NB4 (cell line): Measurements from ENCODE around the gene MAD1L1.

Experiments used
- DNase-seq: peaks from one replicate; pipeline ENCODE4 v3.0.0; 2010; ENCODE audit warnings: low read depth
- H3K4me3 ChIP-seq: one replicate; pipeline ENCODE4 v1.5.1; 2011; ENCODE audit warnings: mild to moderate bottlenecking, low read depth, low read length, moderate library complexity
- CTCF ChIP-seq: IDR thresholded peaks from one replicate; pipeline ENCODE4 v1.5.1; 2012; ENCODE audit warnings: low read depth, low read length
- MYC ChIP-seq: IDR thresholded peaks from 2 replicates; pipeline ENCODE4 v1.6.1; 2011; ENCODE audit warnings: low read depth, low read length
- POLR2A ChIP-seq: IDR thresholded peaks from 2 replicates; pipeline ENCODE4 v1.6.1; 2011; ENCODE audit warnings: mild to moderate bottlenecking; ENCODE audit not compliant: insufficient read length; ENCODE audit errors: extremely low read depth
- TF ChIP-seq, protein P1 (sequence below): IDR thresholded peaks from 2 replicates; pipeline ENCODE4 v1.6.1; 2011; ENCODE audit warnings: low read depth, low read length

Gene MAD1L1

DNA sequence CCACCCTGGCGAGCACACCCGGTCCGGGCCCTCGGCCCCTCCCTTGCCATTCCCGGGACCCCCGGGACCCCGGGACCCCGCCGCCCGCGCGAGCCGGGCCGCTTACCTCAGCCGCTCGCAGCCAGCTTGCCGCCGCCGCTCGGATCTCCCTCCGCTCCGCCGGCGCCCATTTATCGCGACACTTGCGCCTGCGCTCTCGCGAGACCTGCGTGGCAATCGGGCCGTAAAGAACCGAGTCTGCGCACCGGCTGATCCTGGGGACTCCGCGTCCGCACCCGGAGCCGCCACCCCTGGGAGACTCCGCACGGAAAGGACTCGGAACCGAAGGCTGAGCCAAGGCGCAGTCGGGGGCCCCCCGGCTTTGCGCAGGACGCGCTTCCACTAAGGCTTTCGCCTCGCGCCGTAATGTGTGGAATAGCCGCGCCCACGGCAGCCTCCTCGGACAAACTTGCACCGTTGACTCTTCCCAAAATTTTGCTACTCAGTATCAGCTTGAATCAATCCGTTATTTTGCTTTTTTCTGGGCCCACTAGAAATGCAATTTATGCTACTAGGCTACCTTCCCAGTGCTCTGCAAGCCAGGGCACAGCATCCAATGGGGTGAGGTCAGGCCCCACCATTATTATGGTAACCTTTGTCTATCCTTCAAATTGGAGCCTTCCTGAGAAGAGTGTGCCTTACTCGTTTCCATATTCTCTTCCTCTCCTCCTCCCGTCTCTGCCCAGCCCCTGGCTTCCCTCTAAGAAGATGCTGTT lies at the start of gene MAD1L1:
TSS of gene MAD1L1 (minus strand) at position 180 of the 755 bp plus-strand sequence. CDS start 2,812 bp downstream, outside the sequence.
- TF ChIP-seq MYC (peak; percentile 54; the same call in 1 of the 2 replicates), CTCF (no peak), POLR2A (peak; percentile 85)
- TF ChIP-seq, protein P1, sequence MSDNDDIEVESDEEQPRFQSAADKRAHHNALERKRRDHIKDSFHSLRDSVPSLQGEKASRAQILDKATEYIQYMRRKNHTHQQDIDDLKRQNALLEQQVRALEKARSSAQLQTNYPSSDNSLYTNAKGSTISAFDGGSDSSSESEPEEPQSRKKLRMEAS = 0 out of 2 replicates have a peak, but pooled peaks have one; percentile 47

DNA sequence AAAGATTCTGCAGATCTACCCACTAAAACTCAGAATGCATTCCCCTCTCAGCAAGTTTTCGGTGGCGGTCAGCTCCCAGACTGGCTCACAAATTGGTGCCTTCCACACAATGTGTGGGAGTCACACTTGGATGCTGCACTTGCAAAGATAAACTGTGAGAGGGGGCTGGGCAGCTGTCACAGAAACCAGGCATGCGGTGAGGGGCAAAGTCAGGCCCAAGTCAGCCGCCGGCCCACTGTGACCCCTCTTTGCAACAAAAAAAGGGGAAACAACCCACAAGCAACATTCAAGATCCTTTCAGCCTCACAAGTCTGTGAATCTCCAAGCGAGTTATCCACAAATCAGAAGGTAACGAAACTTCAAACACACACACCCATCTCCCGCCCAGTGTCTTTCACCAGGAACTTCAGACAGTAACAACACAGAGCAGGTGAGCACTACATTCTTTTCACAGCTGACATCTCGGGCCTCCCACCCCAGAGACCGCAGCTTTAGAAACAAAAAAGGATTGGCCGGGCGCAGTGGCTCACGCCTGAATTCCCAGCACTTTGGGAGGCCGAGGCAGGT lies 49.5 kb upstream of the MAD1L1 start:
- no peak overlapping the region for H3K4me3 ChIP-seq
- TF ChIP-seq MYC = no peak
- TF ChIP-seq CTCF = no peak
- TF ChIP-seq, protein P1 = no peak
- TF ChIP-seq POLR2A = no peak
- DNase-seq = no peak

More for the DNA sequence above, at the start of gene MAD1L1:
- peak within 1 kb of the TSS; percentile 82 for H3K4me3 ChIP-seq
- peak; percentile 97 for DNase-seq

- TF ChIP-seq CTCF (no peak), POLR2A (no peak), MYC (no peak)
- TF ChIP-seq, protein P1 = no peak
- DNase-seq = no peak
- no peak overlapping the region for H3K4me3 ChIP-seq
Measured at GRCh38 chr7:2281541-2281940, 48.8 kb upstream of the MAD1L1 start.

DNA sequence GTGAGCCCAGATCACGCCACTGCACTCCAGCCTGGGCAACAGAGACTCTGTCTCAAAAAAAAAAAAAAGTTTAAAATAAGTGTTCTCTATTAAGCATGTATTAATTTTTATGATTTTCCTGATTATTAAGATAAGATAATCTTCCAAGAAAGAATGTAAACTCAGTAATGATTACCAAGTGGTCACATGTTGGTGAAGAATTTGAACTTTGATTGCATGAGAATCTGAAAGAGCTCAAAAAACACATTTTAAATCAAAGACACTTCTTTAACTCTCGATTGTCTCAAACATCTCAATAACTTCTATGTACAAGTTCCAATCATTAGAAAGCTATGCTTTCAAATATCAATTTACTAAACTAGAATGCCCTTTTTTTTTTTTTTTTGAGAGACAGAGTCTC lies 47.7 kb upstream of the MAD1L1 start:
- DNase-seq = no peak
- no peak overlapping the region for H3K4me3 ChIP-seq
- TF ChIP-seq POLR2A (no peak), MYC (no peak), CTCF (no peak)
- TF ChIP-seq, protein P1 = no peak

- no peak for TF ChIP-seq CTCF
- no peak overlapping the region for H3K4me3 ChIP-seq
- DNase-seq = no peak
Measured at GRCh38 chr7:2279896-2280295, 47.2 kb upstream of the MAD1L1 start.
